Sigmoid colon (tissue), 7 donors: ENCODE measurements around the gene CNST. TPM values are rescaled to one million over a fixed set of nuclear protein-coding genes. Genes with fewer than 3 reads are reported as not detected.
A peak's percentile ranks its signal among the peaks of the same experiment; 100 is the strongest.
"Not testable (repeated sequence)": the region's sequence is repeated elsewhere in the genome, so short reads cannot be mapped to it uniquely, and the experiment has no call there.

Experiments
- DNase-seq: peaks from one replicate; pipeline ENCODE4 v3.0.0-alpha.2; 2019
- H3K27ac ChIP-seq, 4 donors: fragments of 200-600 bp; sonication (generic); one replicate each; pipeline ENCODE4 v1.5.1; 2016 to 2019; ENCODE audit warnings: mild to moderate bottlenecking in 1 of 4
- H3K27me3 ChIP-seq, 3 donors: fragments of 200-600 bp; sonication (generic); one replicate each; pipeline ENCODE4 v1.5.1; 2019; ENCODE audit warnings: mild to moderate bottlenecking in 1 of 3
- H3K36me3 ChIP-seq, 4 donors: fragments of 200-600 bp; sonication (generic); one replicate each; pipeline ENCODE4 v1.5.1; 2016 to 2019
- H3K4me1 ChIP-seq, 4 donors: fragments of 200-600 bp; sonication (generic); one replicate each; pipeline ENCODE4 v1.5.1; 2017 to 2019
- H3K4me3 ChIP-seq, 4 donors: fragments of 200-600 bp; sonication (generic); one replicate each; pipeline ENCODE4 v1.5.1; 2017 to 2019; ENCODE audit warnings: mild to moderate bottlenecking in 2 of 4, moderate library complexity in 1 of 4
- H3K9me3 ChIP-seq, 4 donors: fragments of 200-600 bp in 3 of 4; sonication (generic) in 3 of 4; one replicate each; pipeline versions ENCODE4 v1.5.1 to v1.6.1; 2013 to 2019
- CTCF ChIP-seq, 4 experiments: fragments of 450-650 bp in 3 of 4; fragments of 200-600 bp in 1 of 4; IDR thresholded peaks; one replicate each; pipeline ENCODE4 v1.5.1; 2016 to 2019; ENCODE audit warnings: antibody characterized with exemption in 4 of 4, mild to moderate bottlenecking in 3 of 4, moderate library complexity in 2 of 4
- EP300 ChIP-seq, 4 donors: sonication (generic); formaldehyde crosslinking; IDR thresholded peaks; one replicate each; pipeline ENCODE4 v1.6.1; 2017; ENCODE audit warnings: antibody characterized with exemption in 4 of 4
- POLR2A ChIP-seq, 2 donors: fragments of 450-650 bp; IDR thresholded peaks; one replicate each; pipeline ENCODE4 v1.6.1; 2016; ENCODE audit warnings: antibody characterized with exemption in 2 of 2, mild to moderate bottlenecking in 2 of 2, moderate library complexity in 2 of 2
- POLR2AphosphoS5 ChIP-seq, 4 donors: sonication (generic); formaldehyde crosslinking; IDR thresholded peaks; one replicate each; pipeline ENCODE4 v1.6.1; 2017; ENCODE audit warnings: antibody characterized with exemption in 4 of 4
- WGBS, 2 donors: extraction: QIAGEN DNeasy Blood & Tissue Kit; methylation state at CpG; one replicate each; pipeline ENCODE4 v1.1.7; 2013; 5-methylcytosine and 5-hydroxymethylcytosine counted together
- intact Hi-C: fragments of 100-400 bp; cut with DNase I; formaldehyde crosslinking; loops from one replicate; pipeline ENCODE4 v1.15.1; 2023
- polyA plus RNA-seq, 3 donors: library from polyadenylated mRNA; stranded (reverse); fragments of 200-250 nt; gene quantifications; one replicate each; pipeline ENCODE4 v1.2.3, GENCODE V29; 2013
- total RNA-seq, 4 donors: library from RNA; depleted of rRNA; stranded (reverse); fragments of >200 nt; gene quantifications; one replicate each; pipeline ENCODE4 v1.1.0, GENCODE V29; 2016
- donor health status: healthy with polysubstance abuse.
- donor health status: Bipolar disorder and iron deficiency.
- donor health status: healthy.

CNST gene
- total and polyA plus RNA-seq, 7 donors = 9.0 to 39.2 (median 26.0) TPM

DNA sequence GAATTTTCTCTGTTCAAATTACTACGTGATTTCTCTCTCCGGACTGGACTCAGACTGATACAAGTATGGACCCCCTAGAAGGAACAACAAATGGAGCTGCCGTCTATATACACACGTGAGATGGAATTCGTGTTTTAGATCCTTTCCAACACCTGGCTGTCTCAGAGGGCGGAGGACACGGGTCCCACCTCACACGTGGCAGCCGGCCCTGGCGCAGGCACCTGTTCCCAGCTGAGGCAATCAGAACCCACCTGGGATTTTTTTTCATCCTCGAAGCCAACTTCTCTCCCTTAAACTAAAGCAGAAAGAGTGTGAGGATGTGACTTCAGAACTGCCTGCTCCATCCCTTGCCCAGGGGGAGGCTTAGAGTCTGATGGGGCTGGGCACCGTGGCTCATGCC, 123.8 kb downstream of the CNST start:
- Histone ChIP-seq H3K4me1 (peaks cover 0 to 12% (median 10%) of the 10 kb centered on the region in 4 donors), H3K27ac (peak overlapping the region in 2 of 4 donors; percentile 26 to 58), H3K9me3 (no peaks in the 10 kb centered on the region), H3K4me3 (peak overlapping the region in 3 of 4 donors; percentile 34 to 45 (median 38)), H3K27me3 (no peaks in the 10 kb centered on the region), H3K36me3 (no peaks in the 10 kb centered on the region)
- intact Hi-C loops = loop anchor here (2.0 to 10.0 kb wide), 3 partner anchors 37 to 1535 kb away; partner anchors contain the start of gene KIF26B
- DNase-seq = no peak
- WGBS, 2 donors = 17 to 70% methylated on average over 12 of the region's 12 CpGs
- TF ChIP-seq POLR2AphosphoS5 (IDR thresholded peaks at IDR 0.05) = no peak
- TF ChIP-seq POLR2A (IDR thresholded peaks at IDR 0.05) = no peak
- no peak for TF ChIP-seq CTCF (IDR thresholded peaks at IDR 0.05)
- TF ChIP-seq EP300 (IDR thresholded peaks at IDR 0.05) = no peak

DNA sequence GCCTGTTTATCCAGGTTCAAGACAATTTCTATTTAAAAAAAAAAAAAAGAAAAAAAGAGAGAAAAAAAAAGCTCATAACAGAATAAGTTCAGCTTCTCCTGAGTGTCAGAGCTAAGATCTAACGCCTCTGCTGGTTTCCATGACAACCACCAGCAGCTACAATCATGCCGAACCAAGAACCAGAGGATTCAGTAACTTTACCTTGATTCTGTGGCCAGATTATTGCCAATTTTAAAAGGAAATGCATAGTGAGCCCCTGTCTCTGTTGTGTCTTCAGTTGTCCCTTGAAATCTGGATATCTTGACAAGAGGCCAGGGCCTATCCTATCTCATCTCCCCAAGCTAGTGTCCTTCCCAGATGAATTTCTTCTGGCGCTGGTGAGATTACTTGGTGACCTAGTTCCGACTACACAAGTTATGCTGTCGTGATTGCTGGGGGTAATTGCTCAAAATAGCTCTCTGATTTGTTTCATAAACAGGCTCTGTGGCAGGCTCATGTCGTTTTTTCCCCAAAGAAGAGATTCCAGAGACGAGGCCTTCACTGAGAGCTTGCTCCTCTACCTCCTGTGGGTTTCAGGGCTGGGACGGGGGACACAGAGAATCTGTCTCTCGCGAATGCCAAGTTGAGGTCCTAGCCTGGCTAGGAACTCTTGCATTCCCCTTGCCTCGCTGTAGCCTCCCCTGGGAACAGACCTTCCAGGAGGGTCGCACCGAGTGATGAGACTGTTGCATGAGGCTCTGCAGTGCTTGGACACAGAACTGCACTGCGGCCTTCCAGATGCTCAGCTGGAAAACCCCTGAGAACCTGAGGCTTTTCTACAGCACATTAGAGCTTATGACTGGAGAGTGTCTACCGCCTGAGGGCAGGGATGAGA, 125.6 kb downstream of the CNST start:
- H3K4me3 ChIP-seq = no peak overlapping the region
- 77 to 82% methylated on average over 15 of the region's 15 CpGs for WGBS, 2 donors
- H3K9me3 ChIP-seq = no peaks in the 10 kb centered on the region
- peaks cover 0 to 12% (median 10%) of the 10 kb centered on the region in 4 donors for H3K4me1 ChIP-seq
- TF ChIP-seq EP300 (IDR thresholded peaks at IDR 0.05) = no peak
- TF ChIP-seq CTCF (IDR thresholded peaks at IDR 0.05) = no peak
- H3K36me3 ChIP-seq = no peaks in the 10 kb centered on the region
- intact Hi-C loops = loop anchor here (2.0 to 10.0 kb wide), 3 partner anchors 35 to 1537 kb away; partner anchors contain the start of gene KIF26B
- peak overlapping the region in 3 of 4 donors; percentile 31 to 48 (median 35) for H3K27ac ChIP-seq
- no peaks in the 10 kb centered on the region for H3K27me3 ChIP-seq
- DNase-seq = peak; percentile 64

DNA sequence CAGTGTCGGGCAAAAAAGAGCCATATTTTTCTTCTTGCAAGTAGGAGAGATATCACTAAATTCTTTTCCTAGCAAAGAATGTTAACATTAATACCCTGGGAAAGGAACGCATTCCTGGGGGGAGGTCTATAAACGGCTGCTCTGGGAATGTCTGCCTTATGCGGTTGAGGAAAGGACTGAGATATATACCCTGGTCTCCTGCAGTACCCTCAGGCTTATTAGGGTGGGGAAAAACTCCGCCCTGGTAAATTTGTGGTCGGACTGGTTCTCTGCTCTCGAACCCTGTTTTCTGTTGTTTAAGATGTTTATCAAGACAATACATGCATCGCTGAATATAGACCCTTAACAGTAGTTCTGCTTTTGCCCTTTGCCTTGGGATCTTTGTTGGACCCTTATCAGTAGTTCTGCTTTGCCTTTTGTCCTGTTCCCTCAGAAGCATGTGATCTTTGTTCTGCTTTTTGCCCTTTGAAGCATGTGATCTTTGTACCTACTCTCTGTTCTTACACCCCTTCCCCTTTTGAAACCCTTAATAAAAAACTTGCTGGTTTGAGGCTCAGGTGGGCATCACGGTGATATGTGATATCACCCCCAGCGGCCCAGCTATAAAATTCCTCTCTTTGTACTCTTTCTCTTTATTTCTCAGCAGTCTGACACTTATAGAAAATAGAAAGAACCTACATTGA, 128.1 kb downstream of the CNST start:
- H3K4me3 ChIP-seq, H3K9me3 ChIP-seq, H3K27ac ChIP-seq, DNase-seq, H3K36me3 ChIP-seq, H3K27me3 ChIP-seq: not testable (repeated sequence)
- peaks cover 0 to 17% (median 7%) of the 10 kb centered on the region in 4 donors for H3K4me1 ChIP-seq
- 90 to 94% methylated on average over 10 of the region's 10 CpGs for WGBS, 2 donors
- intact Hi-C loops = loop anchor here (5.0 to 10.0 kb wide), 2 partner anchors 33 to 1540 kb away; partner anchors contain the start of gene KIF26B

GRCh38 chr1:246695136-246695535, 128.9 kb downstream of the CNST start:
- H3K36me3 ChIP-seq = no peaks in the 10 kb centered on the region
- H3K27ac ChIP-seq = no peak overlapping the region
- no peak for TF ChIP-seq CTCF (IDR thresholded peaks at IDR 0.05)
- TF ChIP-seq POLR2AphosphoS5 (IDR thresholded peaks at IDR 0.05) = no peak
- no peak for TF ChIP-seq POLR2A (IDR thresholded peaks at IDR 0.05)
- TF ChIP-seq EP300 (IDR thresholded peaks at IDR 0.05) = no peak
- no peaks in the 10 kb centered on the region for H3K27me3 ChIP-seq
- WGBS, 2 donors = 87 to 89% methylated on average over 3 of the region's 3 CpGs
- no peaks in the 10 kb centered on the region for H3K9me3 ChIP-seq
- intact Hi-C loops = loop anchor here (5.0 to 10.0 kb wide), 2 partner anchors 48 to 1540 kb away; partner anchors contain the start of gene KIF26B
- peaks cover 0 to 10% (median 2%) of the 10 kb centered on the region in 4 donors for H3K4me1 ChIP-seq
- no peak overlapping the region for H3K4me3 ChIP-seq
- DNase-seq = no peak

DNA sequence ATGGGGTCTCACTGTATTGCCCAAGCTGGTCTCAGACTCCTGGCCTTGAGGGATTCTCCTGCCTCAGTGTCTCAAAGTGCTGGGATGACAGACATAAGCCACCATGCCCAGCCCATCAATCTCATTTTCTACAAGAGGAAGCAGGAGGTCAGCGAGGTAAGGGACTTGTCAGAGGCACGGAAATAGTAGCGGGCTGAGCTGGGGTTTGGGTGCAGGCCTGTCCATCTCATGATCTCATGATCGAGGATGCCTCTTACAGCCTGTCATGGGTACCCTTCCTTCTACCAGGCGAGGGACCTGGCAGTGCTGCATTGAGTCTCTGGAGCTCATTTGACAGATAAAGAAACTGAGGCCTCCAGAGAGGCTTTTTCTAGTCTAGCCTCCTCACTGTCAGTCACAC, 129.4 kb downstream of the CNST start:
- Histone ChIP-seq H3K4me1 (peaks cover 0 to 10% (median 2%) of the 10 kb centered on the region in 4 donors), H3K27ac (no peak overlapping the region), H3K36me3 (no peaks in the 10 kb centered on the region), H3K27me3 (no peaks in the 10 kb centered on the region), H3K4me3 (no peak overlapping the region), H3K9me3 (no peaks in the 10 kb centered on the region)
- intact Hi-C loops = loop anchor here (2.0 to 10.0 kb wide), 3 partner anchors 48 to 1541 kb away; partner anchors contain the start of genes CNST, KIF26B and TFB2M
- TF ChIP-seq POLR2A (IDR thresholded peaks at IDR 0.05) = no peak
- no peak for TF ChIP-seq CTCF (IDR thresholded peaks at IDR 0.05)
- no peak for TF ChIP-seq EP300 (IDR thresholded peaks at IDR 0.05)
- TF ChIP-seq POLR2AphosphoS5 (IDR thresholded peaks at IDR 0.05) = no peak
- no peak for DNase-seq
- WGBS, 2 donors = 94% methylated on average over 5 of the region's 5 CpGs
